GM23338 (cell line): ENCODE results near the gene PALLD. TPM values are rescaled to one million over a fixed set of nuclear protein-coding genes. Genes with fewer than 3 reads are reported as not detected.

Source experiments
- ATAC-seq: fragments of 200-7000 bp; cut with Tn5 transposase; 3 replicates; pipeline ENCODE4 v1.9.1; 2020
- DNase-seq: peaks from one replicate; pipeline ENCODE4 v3.0.0-alpha.2; 2015; ENCODE audit warnings: low spot score
- H2AFZ ChIP-seq: fragments of 200-600 bp; sonication (generic); 2 replicates; pipeline ENCODE4 v1.8.0; 2016; ENCODE audit warnings: antibody characterized with exemption, mild to moderate bottlenecking, moderate library complexity
- H3F3A ChIP-seq: fragments of 200-600 bp; sonication (generic); replicated peaks from 2 replicates; pipeline ENCODE4 v1.8.0; 2017; ENCODE audit warnings: antibody characterized with exemption, mixed run types, low read depth
- H3K27ac ChIP-seq: fragments of 200-600 bp; sonication (generic); 2 replicates; pipeline ENCODE4 v1.6.1; 2016; ENCODE audit warnings: low read depth
- H3K27me3 ChIP-seq: fragments of 200-600 bp; sonication (generic); 2 replicates; pipeline ENCODE4 v1.8.0; 2016; ENCODE audit warnings: mild to moderate bottlenecking, mixed run types, moderate library complexity; ENCODE audit not compliant: insufficient read depth
- H3K36me3 ChIP-seq: fragments of 200-600 bp; sonication (generic); 2 replicates; pipeline ENCODE4 v1.8.0; 2016; ENCODE audit warnings: mild to moderate bottlenecking; ENCODE audit not compliant: insufficient read depth
- H3K4me1 ChIP-seq: fragments of 200-600 bp; sonication (generic); 2 replicates; pipeline ENCODE4 v1.8.0; 2016; ENCODE audit warnings: mild to moderate bottlenecking, moderate library complexity; ENCODE audit not compliant: insufficient read depth
- H3K4me2 ChIP-seq: fragments of 200-600 bp; sonication (generic); 2 replicates; pipeline ENCODE4 v1.7.1; 2017; ENCODE audit warnings: mixed run types
- H3K4me3 ChIP-seq: fragments of 200-600 bp; sonication (generic); 2 replicates; pipeline ENCODE4 v1.6.1; 2016; ENCODE audit warnings: mixed run types
- H3K79me2 ChIP-seq: fragments of 200-600 bp; sonication (generic); replicated peaks from 2 replicates; pipeline ENCODE4 v1.8.0; 2017; ENCODE audit warnings: mild to moderate bottlenecking; ENCODE audit not compliant: insufficient read depth
- H3K9me2 ChIP-seq: fragments of 200-600 bp; sonication (generic); 2 replicates; pipeline ENCODE4 v1.8.0; 2017; ENCODE audit not compliant: insufficient read depth
- H4K20me1 ChIP-seq: fragments of 200-600 bp; sonication (generic); replicated peaks from 2 replicates; pipeline ENCODE4 v1.8.0; 2017; ENCODE audit warnings: mild to moderate bottlenecking; ENCODE audit not compliant: insufficient read depth
- H3K27ac Mint-ChIP-seq: 2 replicates; pipeline ENCODE4 v1.8.0; 2020; ENCODE audit warnings: inconsistent platforms, mild to moderate bottlenecking, moderate library complexity, mixed read lengths
- H3K27me3 Mint-ChIP-seq: 3 replicates; pipeline ENCODE4 v1.8.0; 2022; ENCODE audit warnings: low read depth, mild to moderate bottlenecking, moderate library complexity, mixed read lengths, inconsistent platforms; ENCODE audit not compliant: insufficient read depth, poor library complexity
- H3K36me3 Mint-ChIP-seq: 3 replicates; pipeline ENCODE4 v1.8.0; 2021; ENCODE audit warnings: low read depth, mild to moderate bottlenecking, inconsistent platforms, moderate library complexity, mixed read lengths
- H3K4me1 Mint-ChIP-seq: 3 replicates; pipeline ENCODE4 v1.8.0; 2020; ENCODE audit warnings: mild to moderate bottlenecking, inconsistent platforms, mixed read lengths
- H3K4me3 Mint-ChIP-seq: 3 replicates; pipeline ENCODE4 v1.8.0; 2021; ENCODE audit warnings: moderate library complexity, mild to moderate bottlenecking, inconsistent platforms, mixed read lengths
- H3K9me3 Mint-ChIP-seq: 3 replicates; pipeline ENCODE4 v1.8.0; 2020; ENCODE audit warnings: moderate library complexity, mild to moderate bottlenecking, inconsistent platforms, mixed read lengths
- CREB1 ChIP-seq: fragments of 250-450 bp; sonication (Bioruptor Pico); IDR thresholded peaks from 2 replicates; pipeline ENCODE4 v1.5.0; 2020; ENCODE audit warnings: low read depth, mild to moderate bottlenecking, moderate library complexity
- CTCF ChIP-seq, 2 experiments: fragments of 200-600 bp in 1 of 2; sonication (generic) in 1 of 2; conservative IDR thresholded peaks; 2 replicates each; pipeline versions ENCODE4 v1.5.1 to v1.6.1; 2016 to 2017; ENCODE audit warnings: antibody characterized with exemption in 2 of 2, low read depth in 2 of 2, mild to moderate bottlenecking in 2 of 2, moderate library complexity in 1 of 2
- ETS1 ChIP-seq: IDR thresholded peaks from 2 replicates; pipeline ENCODE4 v1.6.1; 2016; ENCODE audit warnings: antibody characterized with exemption
- EZH2 ChIP-seq: fragments of 200-600 bp; sonication (generic); IDR thresholded peaks from one replicate; pipeline ENCODE4 v1.8.0; 2017; ENCODE audit warnings: antibody characterized with exemption, mild to moderate bottlenecking, low read depth; ENCODE audit not compliant: unreplicated experiment
- JUNB ChIP-seq: IDR thresholded peaks from one replicate; pipeline ENCODE4 v1.6.1; 2016; ENCODE audit warnings: antibody characterized with exemption; ENCODE audit not compliant: unreplicated experiment
- NANOG ChIP-seq: IDR thresholded peaks from 2 replicates; pipeline ENCODE4 v1.6.1; 2016; ENCODE audit warnings: antibody characterized with exemption, borderline replicate concordance
- POLR2AphosphoS5 ChIP-seq: IDR thresholded peaks from 2 replicates; pipeline ENCODE4 v1.6.1; 2016; ENCODE audit warnings: antibody characterized with exemption, low read depth
- REST ChIP-seq: IDR thresholded peaks from one replicate; pipeline ENCODE4 v1.6.1; 2018; ENCODE audit warnings: antibody characterized with exemption; ENCODE audit not compliant: unreplicated experiment
- ZNF114 ChIP-seq: fragments of 250-450 bp; sonication (Bioruptor Pico); IDR thresholded peaks from 2 replicates; pipeline ENCODE4 v1.5.0; 2020; ENCODE audit warnings: mild to moderate bottlenecking, moderate library complexity
- ZNF331 ChIP-seq: fragments of 250-450 bp; sonication (Bioruptor Pico); IDR thresholded peaks from 2 replicates; pipeline ENCODE4 v1.5.0; 2020; ENCODE audit warnings: low read depth, mild to moderate bottlenecking, moderate library complexity
- polyA plus RNA-seq: library from polyadenylated mRNA; unstranded; fragments of >200 nt; fragmentation: Nextera tagmentation; extraction: Ambion mirVana; gene quantifications from 2 replicates; pipeline ENCODE4 v1.2.1, GENCODE V29; 2016
- total RNA-seq: library from RNA; depleted of rRNA; stranded (reverse); fragments of >200 nt; shearing (Covaris generic); gene quantifications from 2 replicates; pipeline ENCODE4 v1.2.3, GENCODE V29; 2014

Gene PALLD
- total and polyA plus RNA-seq, 2 experiments from 2014 or later = 13.1 to 30.2 TPM

- no peaks in the 10 kb centered on the region for H3F3A ChIP-seq
- H3K27me3 ChIP-seq = no peaks in the 10 kb centered on the region
- H3K4me2 ChIP-seq = no peak overlapping the region
- Mint-ChIP-seq H3K9me3 (no peaks in the 10 kb centered on the region), H3K36me3 (no peaks in the 10 kb centered on the region), H3K27me3 (no peaks in the 10 kb centered on the region), H3K4me1 (no peaks in the 10 kb centered on the region), H3K27ac (no peak overlapping the region), H3K4me3 (no peak overlapping the region)
- no peaks in the 10 kb centered on the region for H3K36me3 ChIP-seq
- ATAC-seq (no peak), DNase-seq (no peak)
- no peaks in the 10 kb centered on the region for H4K20me1 ChIP-seq
- H3K4me3 ChIP-seq = no peak overlapping the region
- H3K27ac ChIP-seq = no peak overlapping the region
- no peak overlapping the region for H2AFZ ChIP-seq
- no peaks in the 10 kb centered on the region for H3K4me1 ChIP-seq
- TF ChIP-seq CTCF (conservative IDR thresholded peaks at IDR 0.05; ENCODE audit: low read depth in 2 of 2) (no peak), NANOG (no peak)
- H3K79me2 ChIP-seq = no peaks in the 10 kb centered on the region
- H3K9me2 ChIP-seq = no peaks in the 10 kb centered on the region
These were observed 260.6 kb downstream of the PALLD start for GRCh38 chr4:168757500-168757899.

GRCh38 chr4:168758351-168758876 is 261.6 kb downstream of the PALLD start:
- Histone ChIP-seq H3K79me2 (no peaks in the 10 kb centered on the region), H3K36me3 (no peaks in the 10 kb centered on the region), H3K4me1 (no peaks in the 10 kb centered on the region), H3K4me2 (no peak overlapping the region), H4K20me1 (no peaks in the 10 kb centered on the region), H3F3A (no peaks in the 10 kb centered on the region), H2AFZ (no peak overlapping the region), H3K4me3 (no peak overlapping the region), H3K27ac (no peak overlapping the region), H3K9me2 (no peaks in the 10 kb centered on the region), H3K27me3 (no peaks in the 10 kb centered on the region)
- Mint-ChIP-seq H3K4me1 (no peaks in the 10 kb centered on the region), H3K27ac (no peak overlapping the region), H3K27me3 (no peaks in the 10 kb centered on the region), H3K9me3 (no peaks in the 10 kb centered on the region), H3K4me3 (no peak overlapping the region), H3K36me3 (no peaks in the 10 kb centered on the region)
- TF ChIP-seq ETS1 (no peak), EZH2 (no peak), ZNF331 (no peak), CREB1 (CRISPR knock-in tag) (no peak), ZNF114 (CRISPR knock-in tag) (no peak)
- DNase-seq (no peak), ATAC-seq (no peak)

GRCh38 chr4:168759321-168759720 is 262.5 kb downstream of the PALLD start:
- Mint-ChIP-seq H3K27me3 (no peaks in the 10 kb centered on the region), H3K9me3 (no peaks in the 10 kb centered on the region), H3K36me3 (no peaks in the 10 kb centered on the region), H3K4me1 (no peaks in the 10 kb centered on the region), H3K27ac (no peak overlapping the region), H3K4me3 (no peak overlapping the region)
- H3F3A ChIP-seq = no peaks in the 10 kb centered on the region
- H3K4me3 ChIP-seq = no peak overlapping the region
- H3K27ac ChIP-seq = no peak overlapping the region
- H2AFZ ChIP-seq = no peak overlapping the region
- no peaks in the 10 kb centered on the region for H3K4me1 ChIP-seq
- H3K79me2 ChIP-seq = no peaks in the 10 kb centered on the region
- no peak overlapping the region for H3K4me2 ChIP-seq
- ATAC-seq = no peak
- no peaks in the 10 kb centered on the region for H3K9me2 ChIP-seq
- DNase-seq = no peak
- no peaks in the 10 kb centered on the region for H4K20me1 ChIP-seq
- H3K36me3 ChIP-seq = no peaks in the 10 kb centered on the region
- no peaks in the 10 kb centered on the region for H3K27me3 ChIP-seq
- no peak for TF ChIP-seq EZH2
- no peak for TF ChIP-seq JUNB
- TF ChIP-seq ZNF114 (CRISPR knock-in tag) = no peak
- no peak for TF ChIP-seq REST
- no peak for TF ChIP-seq POLR2AphosphoS5
- no peak for TF ChIP-seq NANOG
